NCI-H1417 (cell line): Measurements from ENCODE around the gene RPS5.
"Not testable (repeated sequence)": the region's sequence is repeated elsewhere in the genome, so short reads cannot be mapped to it uniquely, and the experiment has no call there.

Source experiments
- DNase-seq, 3 experiments: peaks; one replicate each; lab custom pipeline; 2025; lab: John Stamatoyannopoulos, UW

The RPS5 gene

GRCh38 chr19:58356766-58357480 is 30.1 kb upstream of the RPS5 start:
- no peak for DNase-seq

- DNase-seq = no peak
Measured at GRCh38 chr19:58357481-58358145, 29.5 kb upstream of the RPS5 start.

- DNase-seq = peak in 1 of 3 experiments; percentile 79
Measured at GRCh38 chr19:58361900-58362271, 25.2 kb upstream of the RPS5 start.

GRCh38 chr19:58362272-58362994 is 24.6 kb upstream of the RPS5 start, which contains the start of gene ZNF497:
Gene ZNF497 (minus strand): TSS chr19:58362751. CDS start chr19:58357635, 5,116 bp downstream.
- DNase-seq = peak; percentile 98

GRCh38 chr19:58364146-58364545 is 22.9 kb upstream of the RPS5 start:
- DNase-seq = no peak

GRCh38 chr19:58366585-58367430 is 20.3 kb upstream of the RPS5 start:
- no peak for DNase-seq

GRCh38 chr19:58367698-58368454 is 19.2 kb upstream of the RPS5 start:
- no peak for DNase-seq

- no peak for DNase-seq
Measured at GRCh38 chr19:58368561-58369360, 18.3 kb upstream of the RPS5 start.

GRCh38 chr19:58372311-58373133 is 14.5 kb upstream of the RPS5 start:
- no peak for DNase-seq

- no peak for DNase-seq
Measured at GRCh38 chr19:58374200-58374599, 12.9 kb upstream of the RPS5 start.

- not testable (repeated sequence) for DNase-seq
Measured at GRCh38 chr19:58376724-58377123, 10.3 kb upstream of the RPS5 start.

GRCh38 chr19:58379246-58379645 is 7.8 kb upstream of the RPS5 start:
- no peak for DNase-seq

GRCh38 chr19:58380037-58380661 is 6.9 kb upstream of the RPS5 start:
- DNase-seq = no peak

- DNase-seq = peak; percentile 98 to 100 (median 100)
Measured at GRCh38 chr19:58380662-58381459, 6.2 kb upstream of the RPS5 start, which contains the start of gene ZNF837. Gene ZNF837 (minus strand): TSS chr19:58381030. CDS start chr19:58369332, 11,698 bp downstream.

GRCh38 chr19:58381460-58382212 is 5.4 kb upstream of the RPS5 start:
- no peak for DNase-seq

GRCh38 chr19:58382997-58383603 is 4.0 kb upstream of the RPS5 start:
- no peak for DNase-seq
